Coronary artery (tissue), 2 donors: ENCODE measurements around the gene KIRREL3.

Experiments
- DNase-seq: peaks from one replicate; pipeline ENCODE4 v3.0.0-alpha.2; 2017; ENCODE audit warnings: low spot score
- H3K27ac ChIP-seq, 2 donors: fragments of 200-600 bp; sonication (generic); one replicate each; pipeline ENCODE4 v1.5.1; 2016 to 2019
- H3K4me3 ChIP-seq: fragments of 200-600 bp; sonication (generic); 2 replicates; pipeline ENCODE4 v1.5.1; 2016; ENCODE audit warnings: mild to moderate bottlenecking, moderate library complexity
- CTCF ChIP-seq: fragments of 200-600 bp; sonication (generic); IDR thresholded peaks from one replicate; pipeline ENCODE4 v1.5.1; 2019; ENCODE audit warnings: antibody characterized with exemption

KIRREL3 gene

DNA sequence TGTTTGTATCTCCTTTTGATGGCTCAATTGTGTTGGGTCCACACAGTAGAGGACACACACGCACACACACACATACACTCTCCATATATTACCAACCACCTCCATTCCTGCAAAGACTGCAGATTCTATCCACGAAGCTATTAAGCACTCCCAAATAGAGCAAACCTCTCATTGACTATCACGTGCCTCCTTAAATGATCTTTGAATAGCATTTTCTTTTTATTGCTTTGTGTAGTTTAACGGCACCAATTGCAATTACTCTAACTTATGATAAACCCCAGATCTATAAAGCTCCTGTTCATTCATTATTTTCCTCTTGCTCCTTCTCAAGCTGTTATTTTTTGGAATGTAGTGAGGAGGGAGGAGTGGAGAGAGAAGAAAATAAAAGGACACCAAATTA, 440.3 kb downstream of the KIRREL3 start:
- no peak for TF ChIP-seq CTCF

GRCh38 chr11:126548581-126549550, 451.7 kb downstream of the KIRREL3 start:
- no peak for DNase-seq
- Histone ChIP-seq H3K4me3 (no peak overlapping the region), H3K27ac (no peak overlapping the region)
- no peak for TF ChIP-seq CTCF

More for the DNA sequence above, 440.3 kb downstream of the KIRREL3 start:
- H3K27ac ChIP-seq, result no peak overlapping the region
- H3K4me3 ChIP-seq, result no peak overlapping the region
- no peak for DNase-seq

DNA sequence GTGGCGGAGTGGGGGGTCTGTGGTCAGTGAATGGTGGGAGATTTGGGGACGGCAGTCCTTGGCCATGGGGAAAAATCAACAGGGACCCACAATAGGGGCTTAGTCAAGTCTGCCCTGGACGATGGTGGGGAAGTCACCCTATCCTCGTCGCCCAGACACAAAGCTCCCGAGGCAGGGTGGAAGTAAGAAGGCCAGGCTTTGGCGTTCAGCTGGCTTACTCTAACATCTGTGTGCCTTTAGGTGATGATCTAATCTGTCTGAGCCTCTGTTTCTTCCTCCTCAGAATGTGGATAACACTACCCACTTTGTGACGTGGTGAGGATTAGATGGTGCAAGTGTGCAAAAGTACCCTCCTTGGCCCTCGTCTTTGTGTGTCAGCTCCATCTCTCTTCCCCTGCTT, 452.9 kb downstream of the KIRREL3 start:
- no peak overlapping the region for H3K4me3 ChIP-seq
- no peak overlapping the region for H3K27ac ChIP-seq
- no peak for DNase-seq
- TF ChIP-seq CTCF, result no peak

DNA sequence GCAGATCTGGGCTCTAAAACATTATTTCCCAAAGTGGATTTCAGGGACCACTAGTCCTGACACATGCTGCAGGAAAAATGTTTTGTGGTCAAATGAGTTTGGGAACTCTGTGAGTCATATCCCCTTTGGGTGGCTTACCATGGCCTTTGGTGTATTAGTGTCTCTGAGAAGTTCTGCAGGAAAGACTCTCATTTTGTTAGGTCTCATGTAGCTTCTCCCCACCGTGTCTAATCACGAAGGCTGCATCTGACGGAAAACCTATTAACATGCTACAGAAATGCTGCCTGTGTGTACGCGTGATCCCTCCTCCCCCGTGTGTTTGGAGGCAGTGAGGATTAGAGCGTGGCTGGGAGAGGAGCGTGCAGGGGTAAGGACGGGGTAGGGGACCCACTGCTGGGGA, 453.4 kb downstream of the KIRREL3 start:
- TF ChIP-seq CTCF, result no peak
- no peak overlapping the region for H3K4me3 ChIP-seq
- DNase-seq, result no peak
- H3K27ac ChIP-seq, result no peak overlapping the region

DNA sequence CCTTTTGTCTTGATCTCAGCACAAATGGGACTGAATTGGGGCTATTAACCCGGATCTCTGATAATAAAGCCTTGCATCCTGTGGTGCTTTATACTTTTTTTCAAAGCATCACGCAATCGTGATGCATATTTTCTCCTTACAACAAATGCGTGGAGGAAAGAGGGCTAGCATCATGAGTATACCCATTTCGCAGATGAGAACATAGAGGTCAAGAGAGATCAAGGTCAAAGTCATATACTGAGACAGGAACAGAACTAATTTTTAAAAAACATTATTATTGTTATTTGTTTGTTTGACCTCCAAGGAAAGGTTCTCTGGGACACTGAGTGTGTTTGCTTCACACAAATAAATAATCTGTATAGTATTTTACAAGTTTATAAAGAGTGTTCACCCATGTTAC, 453.9 kb downstream of the KIRREL3 start:
- no peak for TF ChIP-seq CTCF
- H3K27ac ChIP-seq, result no peak overlapping the region
- H3K4me3 ChIP-seq, result no peak overlapping the region
- DNase-seq, result no peak

GRCh38 chr11:126546191-126546590, 454.4 kb downstream of the KIRREL3 start:
- H3K27ac ChIP-seq, result no peak overlapping the region
- no peak overlapping the region for H3K4me3 ChIP-seq
- no peak for DNase-seq
- TF ChIP-seq CTCF, result no peak

GRCh38 chr11:126545057-126545555, 455.5 kb downstream of the KIRREL3 start:
- DNase-seq, result no peak
- H3K4me3 ChIP-seq, result no peak overlapping the region
- no peak overlapping the region for H3K27ac ChIP-seq
- TF ChIP-seq CTCF, result no peak
